Fibroblast of lung (primary cell): ENCODE data around the gene ASIC2. TPM values are rescaled to one million over a fixed set of nuclear protein-coding genes. Genes with fewer than 3 reads are reported as not detected.

Experiments used
- DNase-seq, 2 donors: peaks; one replicate each; pipeline versions ENCODE4 v3.0.0 to v3.0.0-alpha.2; 2010; ENCODE audit warnings: low read depth in 2 of 2
- H2AFZ ChIP-seq: 2 replicates; pipeline ENCODE4 v1.5.1; 2012; ENCODE audit warnings: low read length, control low read depth, inconsistent platforms
- H3K27ac ChIP-seq: 2 replicates; pipeline ENCODE4 v1.5.1; 2011; ENCODE audit warnings: low read length, control low read depth; ENCODE audit not compliant: insufficient read depth
- H3K27me3 ChIP-seq: 2 replicates; pipeline ENCODE4 v1.5.1; 2011; ENCODE audit warnings: mild to moderate bottlenecking, low read length; ENCODE audit not compliant: control insufficient read depth, insufficient read depth
- H3K36me3 ChIP-seq: 2 replicates; pipeline ENCODE4 v1.5.1; 2011; ENCODE audit warnings: low read length; ENCODE audit not compliant: control insufficient read depth, insufficient read depth
- H3K4me1 ChIP-seq: 2 replicates; pipeline ENCODE4 v1.5.1; 2011; ENCODE audit warnings: low read length; ENCODE audit not compliant: control insufficient read depth, insufficient read depth; ENCODE audit errors: extremely low read depth
- H3K4me2 ChIP-seq: 2 replicates; pipeline ENCODE4 v1.5.1; 2011; ENCODE audit warnings: low read length, control low read depth; ENCODE audit not compliant: insufficient read depth; ENCODE audit errors: extremely low read depth
- H3K4me3 ChIP-seq, 4 experiments: fragments of 200-600 bp in 1 of 4; sonication (generic) in 1 of 4; replicated peaks in 1 of 4; 2 replicates each; pipeline ENCODE4 v1.5.1; 2011 to 2016; ENCODE audit warnings: low read length in 4 of 4, low read depth in 3 of 4, mild to moderate bottlenecking in 3 of 4, control low read depth in 2 of 4, inconsistent platforms in 1 of 4, mixed read lengths in 1 of 4; ENCODE audit not compliant: insufficient read depth in 1 of 4; ENCODE audit errors: control extremely low read depth in 1 of 4
- H3K79me2 ChIP-seq: 2 replicates; pipeline ENCODE4 v1.5.1; 2012; ENCODE audit warnings: mild to moderate bottlenecking, low read length, inconsistent platforms; ENCODE audit not compliant: control insufficient read depth, insufficient read depth
- H3K9ac ChIP-seq: 2 replicates; pipeline ENCODE4 v1.5.1; 2011; ENCODE audit warnings: mild to moderate bottlenecking, low read length, control low read depth; ENCODE audit not compliant: insufficient read depth
- H3K9me3 ChIP-seq: 2 replicates; pipeline ENCODE4 v1.5.1; 2012; ENCODE audit warnings: low read depth, low read length; ENCODE audit not compliant: control insufficient read depth, insufficient read depth
- H4K20me1 ChIP-seq: 2 replicates; pipeline ENCODE4 v1.5.1; 2011; ENCODE audit warnings: low read length; ENCODE audit not compliant: control insufficient read depth, insufficient read depth; ENCODE audit errors: extremely low read depth
- CTCF ChIP-seq, 2 donors: IDR thresholded peaks in 1 of 2; conservative IDR thresholded peaks in 1 of 2; 1 replicate in 1 of 2; 2 replicates in 1 of 2; pipeline ENCODE4 v1.5.1; 2011 to 2012; ENCODE audit warnings: low read length in 2 of 2, control low read depth in 1 of 2, inconsistent platforms in 1 of 2, low read depth in 1 of 2, mild to moderate bottlenecking in 1 of 2
- EZH2 ChIP-seq: IDR thresholded peaks from 2 replicates; pipeline ENCODE4 v1.5.1; 2012; ENCODE audit warnings: low read length, control low read depth, mild to moderate bottlenecking; ENCODE audit errors: missing control alignments
- polyA plus RNA-seq, 2 donors: library from polyadenylated mRNA; depleted of rRNA in 1 of 2; stranded (reverse) in 1 of 2; unstranded in 1 of 2; fragments of >200 nt; gene quantifications; 2 replicates each; pipeline ENCODE4 v1.2.1, GENCODE V29; 2011 to 2012; ENCODE audit warnings: missing spikeins in 1 of 2
- total RNA-seq: library from RNA; depleted of rRNA; stranded (reverse); fragments of >200 nt; gene quantifications from 2 replicates; pipeline ENCODE4 v1.2.1, GENCODE V29; 2014

ASIC2 gene
- total and polyA plus RNA-seq, 2 donors (not counting 1 experiment from before 2014, with no cell fraction given) = 0.08 to 0.50 TPM

- H3K79me2 ChIP-seq = no peaks in the 10 kb centered on the region
- no peak overlapping the region for H3K9ac ChIP-seq
- peaks cover 2% of the 10 kb centered on the region for H3K27me3 ChIP-seq
- no peak overlapping the region for H3K4me2 ChIP-seq
- no peak overlapping the region for H3K4me3 ChIP-seq
- TF ChIP-seq EZH2 = no peak
- TF ChIP-seq CTCF (conservative IDR thresholded peaks at IDR 0.05 in 1 of 2, IDR thresholded peaks at IDR 0.05 in 1 of 2; ENCODE audit: low read depth in 1 of 2, low read length in 2 of 2) = peak; percentile 51 to 62
- H3K9me3 ChIP-seq = no peaks in the 10 kb centered on the region
- no peaks in the 10 kb centered on the region for H3K4me1 ChIP-seq
- peak; percentile 33 to 69 for DNase-seq
- H3K27ac ChIP-seq = no peak overlapping the region
- H3K36me3 ChIP-seq = no peaks in the 10 kb centered on the region
- H2AFZ ChIP-seq = no peak overlapping the region
- no peaks in the 10 kb centered on the region for H4K20me1 ChIP-seq
Measured at GRCh38 chr17:33038740-33039139, 254.4 kb downstream of the ASIC2 start.

GRCh38 chr17:33033176-33033575 lies 259.9 kb downstream of the ASIC2 start:
- H4K20me1 ChIP-seq = no peaks in the 10 kb centered on the region
- H3K9ac ChIP-seq = no peak overlapping the region
- no peak overlapping the region for H2AFZ ChIP-seq
- H3K79me2 ChIP-seq = no peaks in the 10 kb centered on the region
- TF ChIP-seq EZH2 (no peak), CTCF (conservative IDR thresholded peaks at IDR 0.05 in 1 of 2, IDR thresholded peaks at IDR 0.05 in 1 of 2; ENCODE audit: low read depth in 1 of 2, low read length in 2 of 2) (no peak)
- no peak overlapping the region for H3K27ac ChIP-seq
- H3K27me3 ChIP-seq = no peaks in the 10 kb centered on the region
- H3K4me2 ChIP-seq = no peak overlapping the region
- no peaks in the 10 kb centered on the region for H3K4me1 ChIP-seq
- H3K36me3 ChIP-seq = no peaks in the 10 kb centered on the region
- no peaks in the 10 kb centered on the region for H3K9me3 ChIP-seq
- no peak for DNase-seq
- no peak overlapping the region for H3K4me3 ChIP-seq

GRCh38 chr17:33028778-33029177 lies 264.3 kb downstream of the ASIC2 start:
- Histone ChIP-seq H2AFZ (no peak overlapping the region), H3K4me2 (no peak overlapping the region), H4K20me1 (no peaks in the 10 kb centered on the region), H3K9me3 (no peaks in the 10 kb centered on the region), H3K4me3 (no peak overlapping the region), H3K4me1 (no peaks in the 10 kb centered on the region), H3K27ac (no peak overlapping the region), H3K9ac (no peak overlapping the region), H3K36me3 (no peaks in the 10 kb centered on the region), H3K79me2 (no peaks in the 10 kb centered on the region), H3K27me3 (peaks cover 4% of the 10 kb centered on the region)
- TF ChIP-seq CTCF (conservative IDR thresholded peaks at IDR 0.05 in 1 of 2, IDR thresholded peaks at IDR 0.05 in 1 of 2; ENCODE audit: low read depth in 1 of 2, low read length in 2 of 2) (no peak), EZH2 (no peak)
- DNase-seq = peak in 1 of 2 donors; percentile 6
